Measurements from ENCODE around the gene TMUB1.

GRCh38 chr7:151107882-151108281 lies 24.6 kb upstream of the TMUB1 start:
- TF ChIP-seq CTCF (IDR thresholded peaks at IDR 0.05; ENCODE audit: low read length) (no peak), EZH2 (IDR thresholded peaks at IDR 0.05; ENCODE audit: borderline replicate concordance, low read length) (no peak)
